ENCODE data around the gene TMEM192. TPM values are rescaled to one million over a fixed set of nuclear protein-coding genes. Genes with fewer than 3 reads are reported as not detected.
"Not testable (repeated sequence)": the region's sequence is repeated elsewhere in the genome, so short reads cannot be mapped to it uniquely, and the experiment has no call there.

TMEM192 gene
- total and polyA plus RNA-seq, 5 donors from 2014 or later = 6.7 to 19.2 (median 18.5) TPM

DNA sequence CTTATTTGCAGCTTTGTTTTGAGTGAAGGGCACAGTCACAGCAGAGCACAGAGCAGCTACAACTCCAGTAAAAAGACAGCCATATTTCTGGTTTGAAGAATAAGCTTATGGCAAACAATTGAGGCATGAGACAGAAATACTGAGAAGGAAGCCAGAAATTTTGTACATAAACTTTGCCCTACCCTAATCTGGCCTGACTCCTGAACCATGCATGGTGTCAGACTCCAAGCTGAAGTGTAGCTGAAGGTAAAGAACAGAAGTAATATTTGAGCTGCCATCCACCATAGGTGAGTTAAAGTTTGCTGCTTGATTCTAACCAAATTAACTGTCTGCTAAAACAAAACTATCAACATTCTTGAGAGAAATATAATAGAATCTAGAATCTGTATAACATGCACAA is 24.5 kb upstream of the TMEM192 start:
- no peak overlapping the region for H3K4me3 Mint-ChIP-seq
- no peaks in the 10 kb centered on the region for H3K4me1 ChIP-seq (ENCODE audit: control insufficient read depth, insufficient read depth, low read length, poor library complexity, severe bottlenecking)
- no peak overlapping the region for H3K4me3 ChIP-seq (ENCODE audit: low read depth, low read length)
- H3K27ac Mint-ChIP-seq = no peak overlapping the region
- peaks cover 5% of the 10 kb centered on the region for H3K27me3 ChIP-seq (ENCODE audit: control insufficient read depth, insufficient read depth, low read length)
- no peak overlapping the region for H3K27ac ChIP-seq (ENCODE audit: insufficient read depth, low read length, poor library complexity, severe bottlenecking)
- H3K4me1 Mint-ChIP-seq = peaks cover 0 to 1% (median 0%) of the 10 kb centered on the region in 4 donors
- ATAC-seq (ENCODE audit: low read depth in 2 of 2) = no peak
- no peaks in the 10 kb centered on the region for H3K9me3 ChIP-seq (ENCODE audit: control insufficient read depth in 2 of 2, low read length in 2 of 2)
- no peaks in the 10 kb centered on the region for H3K9me3 Mint-ChIP-seq
- DNase-seq = no peak
- H3K36me3 ChIP-seq (ENCODE audit: control insufficient read depth, insufficient read depth, low read length) = no peaks in the 10 kb centered on the region
- no peaks in the 10 kb centered on the region for H3K36me3 Mint-ChIP-seq
- H3K27me3 Mint-ChIP-seq = peaks cover 24% of the 10 kb centered on the region

GRCh38 chr4:165136529-165136928 is 23.9 kb upstream of the TMEM192 start:
- Mint-ChIP-seq H3K36me3 (no peaks in the 10 kb centered on the region), H3K4me3 (no peak overlapping the region), H3K9me3 (no peaks in the 10 kb centered on the region), H3K4me1 (peaks cover 0 to 3% (median 0%) of the 10 kb centered on the region in 4 donors), H3K27ac (no peak overlapping the region), H3K27me3 (peaks cover 22% of the 10 kb centered on the region)
- Histone ChIP-seq H3K27me3 (ENCODE audit: control insufficient read depth, insufficient read depth, low read length) (peaks cover 5% of the 10 kb centered on the region), H3K27ac (ENCODE audit: insufficient read depth, low read length, poor library complexity, severe bottlenecking) (no peak overlapping the region), H3K36me3 (ENCODE audit: control insufficient read depth, insufficient read depth, low read length) (no peaks in the 10 kb centered on the region), H3K9me3 (ENCODE audit: control insufficient read depth in 2 of 2, low read length in 2 of 2) (no peaks in the 10 kb centered on the region), H3K4me1 (ENCODE audit: control insufficient read depth, insufficient read depth, low read length, poor library complexity, severe bottlenecking) (no peaks in the 10 kb centered on the region), H3K4me3 (ENCODE audit: low read depth, low read length) (no peak overlapping the region)
- no peak for ATAC-seq (ENCODE audit: low read depth in 2 of 2)
- DNase-seq = no peak

DNA sequence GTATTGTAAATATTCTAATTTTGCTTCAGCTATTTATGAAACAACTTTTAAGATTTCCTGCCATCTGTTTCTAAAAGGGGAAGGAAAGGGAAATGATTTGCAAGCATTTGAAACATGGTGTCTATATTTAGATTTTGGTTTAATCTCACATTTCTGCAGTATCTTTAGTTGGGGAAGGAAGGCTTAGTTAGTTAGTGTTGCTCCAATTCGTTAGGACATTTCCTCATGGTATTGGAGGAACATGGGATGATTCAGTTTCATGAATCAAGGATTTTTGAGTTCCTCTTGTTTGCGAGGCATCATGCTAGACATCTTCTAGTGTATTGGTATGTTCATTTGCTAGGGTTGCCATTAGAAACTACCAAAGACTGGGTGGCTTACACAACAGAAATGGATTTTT is 20.5 kb upstream of the TMEM192 start:
- Mint-ChIP-seq H3K36me3 (no peaks in the 10 kb centered on the region), H3K27me3 (peaks cover 20% of the 10 kb centered on the region), H3K9me3 (no peaks in the 10 kb centered on the region), H3K4me3 (no peak overlapping the region), H3K27ac (peak overlapping the region in 1 of 3 donors; percentile 2), H3K4me1 (peaks cover 0 to 5% (median 0%) of the 10 kb centered on the region in 4 donors)
- Histone ChIP-seq H3K36me3 (ENCODE audit: control insufficient read depth, insufficient read depth, low read length) (no peaks in the 10 kb centered on the region), H3K27me3 (ENCODE audit: control insufficient read depth, insufficient read depth, low read length) (peaks cover 5% of the 10 kb centered on the region), H3K4me3 (ENCODE audit: low read depth, low read length) (no peak overlapping the region), H3K4me1 (ENCODE audit: control insufficient read depth, insufficient read depth, low read length, poor library complexity, severe bottlenecking) (no peaks in the 10 kb centered on the region), H3K9me3 (ENCODE audit: control insufficient read depth in 2 of 2, low read length in 2 of 2) (no peaks in the 10 kb centered on the region), H3K27ac (ENCODE audit: insufficient read depth, low read length, poor library complexity, severe bottlenecking) (no peak overlapping the region)
- DNase-seq (no peak), ATAC-seq (ENCODE audit: low read depth in 2 of 2) (no peak)

GRCh38 chr4:165131247-165131832 is 18.7 kb upstream of the TMEM192 start:
- Mint-ChIP-seq H3K27ac (peak overlapping the region in 1 of 3 donors; percentile 21), H3K36me3 (no peaks in the 10 kb centered on the region), H3K4me3 (no peak overlapping the region), H3K4me1 (peaks cover 0 to 5% (median 0%) of the 10 kb centered on the region in 4 donors), H3K9me3 (no peaks in the 10 kb centered on the region), H3K27me3 (peaks cover 10% of the 10 kb centered on the region)
- no peaks in the 10 kb centered on the region for H3K4me1 ChIP-seq (ENCODE audit: control insufficient read depth, insufficient read depth, low read length, poor library complexity, severe bottlenecking)
- no peaks in the 10 kb centered on the region for H3K36me3 ChIP-seq (ENCODE audit: control insufficient read depth, insufficient read depth, low read length)
- no peak overlapping the region for H3K4me3 ChIP-seq (ENCODE audit: low read depth, low read length)
- H3K27ac ChIP-seq (ENCODE audit: insufficient read depth, low read length, poor library complexity, severe bottlenecking) = no peak overlapping the region
- DNase-seq = peak; percentile 61 to 77 (median 71)
- no peaks in the 10 kb centered on the region for H3K9me3 ChIP-seq (ENCODE audit: control insufficient read depth in 2 of 2, low read length in 2 of 2)
- peak; percentile 83 to 87 for ATAC-seq (ENCODE audit: low read depth in 2 of 2)
- peaks cover 4% of the 10 kb centered on the region for H3K27me3 ChIP-seq (ENCODE audit: control insufficient read depth, insufficient read depth, low read length)

- H3K9me3 ChIP-seq (ENCODE audit: control insufficient read depth in 2 of 2, low read length in 2 of 2) = no peaks in the 10 kb centered on the region
- Mint-ChIP-seq H3K4me3 (no peak overlapping the region), H3K27ac (no peak overlapping the region), H3K4me1 (peaks cover 0 to 5% (median 0%) of the 10 kb centered on the region in 4 donors), H3K9me3 (no peaks in the 10 kb centered on the region), H3K36me3 (no peaks in the 10 kb centered on the region), H3K27me3 (peaks cover 10% of the 10 kb centered on the region)
- DNase-seq (no peak), ATAC-seq (ENCODE audit: low read depth in 2 of 2) (no peak)
- H3K27ac ChIP-seq (ENCODE audit: insufficient read depth, low read length, poor library complexity, severe bottlenecking) = no peak overlapping the region
- H3K4me1 ChIP-seq (ENCODE audit: control insufficient read depth, insufficient read depth, low read length, poor library complexity, severe bottlenecking) = no peaks in the 10 kb centered on the region
- H3K36me3 ChIP-seq (ENCODE audit: control insufficient read depth, insufficient read depth, low read length) = no peaks in the 10 kb centered on the region
- H3K4me3 ChIP-seq (ENCODE audit: low read depth, low read length) = no peak overlapping the region
- peaks cover 3% of the 10 kb centered on the region for H3K27me3 ChIP-seq (ENCODE audit: control insufficient read depth, insufficient read depth, low read length)
These were observed 17.3 kb upstream of the TMEM192 start for GRCh38 chr4:165129924-165130323.

DNA sequence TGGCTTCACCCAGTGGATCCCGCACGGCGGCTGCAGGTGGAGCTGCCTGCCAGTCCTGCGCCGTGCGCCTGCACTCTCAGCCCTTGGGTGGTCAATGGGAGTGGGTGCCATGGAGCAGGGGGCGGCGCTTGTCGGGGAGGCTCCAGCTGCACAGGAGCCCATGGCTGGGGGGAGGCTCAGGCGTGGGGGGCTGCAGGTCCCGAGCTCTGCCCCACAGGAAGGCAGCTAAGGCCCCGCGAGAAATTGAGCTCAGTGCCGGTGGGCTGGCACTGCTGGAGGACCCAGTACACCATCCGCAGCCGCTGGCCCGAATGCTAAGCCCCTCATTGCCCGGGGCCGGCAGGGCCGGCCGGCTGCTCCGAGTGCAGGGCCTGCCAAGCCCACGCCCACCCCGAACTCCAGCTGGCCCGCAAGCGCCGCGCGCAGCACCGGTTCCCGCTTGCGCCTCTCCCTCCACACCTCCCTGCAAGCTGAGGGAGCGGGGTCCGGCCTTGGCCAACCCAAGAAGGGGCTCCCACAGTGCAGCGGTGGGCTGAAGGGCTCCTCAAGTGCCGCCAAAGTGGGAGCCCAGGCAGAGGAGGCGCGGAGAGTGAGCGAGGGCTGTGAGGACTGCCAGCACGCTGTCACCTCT is 13.3 kb upstream of the TMEM192 start:
- H3K27ac Mint-ChIP-seq; H3K36me3 Mint-ChIP-seq; H3K9me3 Mint-ChIP-seq; H3K27ac ChIP-seq (ENCODE audit: insufficient read depth, low read length, poor library complexity, severe bottlenecking); H3K27me3 ChIP-seq (ENCODE audit: control insufficient read depth, insufficient read depth, low read length); ATAC-seq (ENCODE audit: low read depth in 2 of 2); H3K4me3 Mint-ChIP-seq; H3K27me3 Mint-ChIP-seq; DNase-seq; H3K4me1 ChIP-seq (ENCODE audit: control insufficient read depth, insufficient read depth, low read length, poor library complexity, severe bottlenecking); H3K9me3 ChIP-seq (ENCODE audit: control insufficient read depth in 2 of 2, low read length in 2 of 2); H3K4me1 Mint-ChIP-seq; H3K36me3 ChIP-seq (ENCODE audit: control insufficient read depth, insufficient read depth, low read length); H3K4me3 ChIP-seq (ENCODE audit: low read depth, low read length): not testable (repeated sequence)

DNA sequence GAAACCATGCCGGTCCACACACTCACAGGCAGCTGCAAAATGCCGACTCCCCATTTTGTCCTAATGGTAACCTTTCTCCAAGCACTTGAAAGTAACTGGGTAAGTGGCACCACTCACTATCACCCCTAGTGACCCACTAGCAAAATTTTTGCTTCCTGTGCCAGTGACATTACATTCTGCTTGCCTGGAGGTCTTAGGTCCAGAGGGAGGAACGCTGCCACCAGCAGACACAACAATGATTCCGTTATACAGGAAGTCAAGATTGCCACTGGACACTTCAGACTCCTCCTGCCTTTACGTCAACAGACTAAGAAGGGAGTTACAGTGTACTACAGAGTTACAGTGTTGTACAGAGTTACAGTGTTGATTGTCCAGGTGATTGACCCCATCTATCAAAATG is 11.8 kb upstream of the TMEM192 start:
- Mint-ChIP-seq H3K27ac (no peak overlapping the region), H3K9me3 (no peaks in the 10 kb centered on the region), H3K27me3 (peaks cover 14% of the 10 kb centered on the region), H3K4me1 (no peaks in the 10 kb centered on the region), H3K36me3 (no peaks in the 10 kb centered on the region), H3K4me3 (no peak overlapping the region)
- Histone ChIP-seq H3K4me3 (ENCODE audit: low read depth, low read length) (no peak overlapping the region), H3K36me3 (ENCODE audit: control insufficient read depth, insufficient read depth, low read length) (no peaks in the 10 kb centered on the region), H3K4me1 (ENCODE audit: control insufficient read depth, insufficient read depth, low read length, poor library complexity, severe bottlenecking) (no peaks in the 10 kb centered on the region), H3K9me3 (ENCODE audit: control insufficient read depth in 2 of 2, low read length in 2 of 2) (no peaks in the 10 kb centered on the region), H3K27ac (ENCODE audit: insufficient read depth, low read length, poor library complexity, severe bottlenecking) (no peak overlapping the region), H3K27me3 (ENCODE audit: control insufficient read depth, insufficient read depth, low read length) (peaks cover 2% of the 10 kb centered on the region)
- ATAC-seq (ENCODE audit: low read depth in 2 of 2) (no peak), DNase-seq (no peak)
